ENCODE measurements around the gene TMEM127. TPM values are rescaled to one million over a fixed set of nuclear protein-coding genes. Genes with fewer than 3 reads are reported as not detected.

TMEM127 gene
- total and polyA plus RNA-seq, 9 donors = 26.9 to 55.1 (median 46.3) TPM

GRCh38 chr2:96202152-96202854 lies 63.5 kb downstream of the TMEM127 start:
- no peaks in the 10 kb centered on the region for H3K9me3 ChIP-seq
- peaks cover 21% of the 10 kb centered on the region for H3K4me1 ChIP-seq (ENCODE audit: insufficient read depth)
- no peaks in the 10 kb centered on the region for H3K27me3 ChIP-seq
- H3K36me3 ChIP-seq = no peaks in the 10 kb centered on the region
- no peak for TF ChIP-seq EP300 (IDR thresholded peaks at IDR 0.05)
- no peak for TF ChIP-seq POLR2A (IDR thresholded peaks at IDR 0.05)
- TF ChIP-seq CTCF (IDR thresholded peaks at IDR 0.05) = no peak
- intact Hi-C loops (cut with DNase I) = no loop called here
- no peak overlapping the region for H3K4me3 ChIP-seq
- no peak overlapping the region for H3K27ac ChIP-seq
- no peak for DNase-seq
- 75 to 85% (median 79%) methylated on average over 4 of the region's 4 CpGs for WGBS, 3 donors

- peaks cover 17% of the 10 kb centered on the region for H3K4me1 ChIP-seq (ENCODE audit: insufficient read depth)
- H3K27ac ChIP-seq = no peak overlapping the region
These were observed 64.5 kb downstream of the TMEM127 start for GRCh38 chr2:96201338-96201737.

GRCh38 chr2:96198921-96199320 lies 66.9 kb downstream of the TMEM127 start:
- Histone ChIP-seq H3K4me3 (no peak overlapping the region), H3K4me1 (ENCODE audit: insufficient read depth) (peaks cover 12% of the 10 kb centered on the region), H3K27me3 (no peaks in the 10 kb centered on the region), H3K9me3 (no peaks in the 10 kb centered on the region), H3K27ac (no peak overlapping the region), H3K36me3 (no peaks in the 10 kb centered on the region)
- WGBS, 3 donors = 87 to 91% (median 89%) methylated on average over 2 of the region's 2 CpGs
- no peak for DNase-seq
- TF ChIP-seq EP300 (IDR thresholded peaks at IDR 0.05) = no peak
- TF ChIP-seq POLR2A (IDR thresholded peaks at IDR 0.05) = no peak
- no peak for TF ChIP-seq CTCF (IDR thresholded peaks at IDR 0.05)
- intact Hi-C loops (cut with DNase I) = no loop called here

More at GRCh38 chr2:96201338-96201737, 64.5 kb downstream of the TMEM127 start:
- H3K36me3 ChIP-seq = no peaks in the 10 kb centered on the region
- no peak for TF ChIP-seq EP300 (IDR thresholded peaks at IDR 0.05)
- TF ChIP-seq CTCF (IDR thresholded peaks at IDR 0.05) = no peak
- no peak for TF ChIP-seq POLR2A (IDR thresholded peaks at IDR 0.05)
- 80 to 86% (median 85%) methylated on average over 5 of the region's 5 CpGs for WGBS, 3 donors
- no peak overlapping the region for H3K4me3 ChIP-seq
- intact Hi-C loops (cut with DNase I) = no loop called here
- no peaks in the 10 kb centered on the region for H3K27me3 ChIP-seq
- H3K9me3 ChIP-seq = no peaks in the 10 kb centered on the region
- no peak for DNase-seq

Other genes starting within 250 kb of the TMEM127 start
- 1 to 10 TPM; 1.1 to 8.0 (median 2.0) TPM for gene GPAT2, start 231.1 kb downstream of the TMEM127 start, total RNA-seq
- gene GPAT2, start 231.1 kb downstream of the TMEM127 start, polyA plus RNA-seq = 1 to 10 TPM in 1 of 2 donors, under 1 TPM in 1; 0.50 to 2.4 TPM
- gene ADRA2B, start 149.4 kb downstream of the TMEM127 start, total RNA-seq = 1 to 10 TPM in 4 of 7 donors, under 1 TPM in 3; 0.48 to 1.6 (median 1.0) TPM
- 1 to 10 TPM in 1 of 2 donors, under 1 TPM in 1; 0.90 to 1.8 TPM for gene ADRA2B, start 149.4 kb downstream of the TMEM127 start, polyA plus RNA-seq
- gene ASTL, start 127.5 kb downstream of the TMEM127 start, total RNA-seq = 1 to 10 TPM in 1 of 7 donors, under 1 TPM in 3, not detected in 3; 0.15 to 1.7 (median 0.56) TPM
- gene ASTL, start 127.5 kb downstream of the TMEM127 start, polyA plus RNA-seq = under 1 TPM in 1 of 2 donors, not detected in 1; 0.67 TPM
- gene DUSP2, start 120.6 kb downstream of the TMEM127 start, total RNA-seq = 100 to 1,000 TPM in 1 of 7 donors, 10 to 100 TPM in 2, 1 to 10 TPM in 4; 1.4 to 111 (median 3.6) TPM
- 1 to 10 TPM in 1 of 2 donors, under 1 TPM in 1; 0.52 to 2.0 TPM for gene DUSP2, start 120.6 kb downstream of the TMEM127 start, polyA plus RNA-seq
- 10 to 100 TPM; 40.3 to 90.9 (median 80.4) TPM for gene STARD7, start 57.2 kb downstream of the TMEM127 start, total RNA-seq
- 10 to 100 TPM; 32.7 to 73.8 TPM for gene STARD7, start 57.2 kb downstream of the TMEM127 start, polyA plus RNA-seq
- gene CIAO1, start 228 bp upstream of the TMEM127 start, total RNA-seq = 100 to 1,000 TPM in 1 of 7 donors, 10 to 100 TPM in 6; 50.8 to 103 (median 58.5) TPM
- 10 to 100 TPM; 42.2 to 55.6 TPM for gene CIAO1, start 228 bp upstream of the TMEM127 start, polyA plus RNA-seq
- 100 to 1,000 TPM in 5 of 7 donors, 10 to 100 TPM in 2; 71.1 to 149 (median 125) TPM for gene SNRNP200, start 39.5 kb upstream of the TMEM127 start, total RNA-seq
- 100 to 1,000 TPM in 1 of 2 donors, 10 to 100 TPM in 1; 92.9 to 102 TPM for gene SNRNP200, start 39.5 kb upstream of the TMEM127 start, polyA plus RNA-seq
- under 1 TPM; 0.11 to 0.92 (median 0.40) TPM for gene ITPRIPL1, start 59.3 kb upstream of the TMEM127 start, total RNA-seq
- 1 to 10 TPM in 1 of 2 donors, under 1 TPM in 1; 0.46 to 1.2 TPM for gene ITPRIPL1, start 59.3 kb upstream of the TMEM127 start, polyA plus RNA-seq
- gene NCAPH, start 69.8 kb upstream of the TMEM127 start, total RNA-seq = 1 to 10 TPM in 1 of 7 donors, under 1 TPM in 6; 0.18 to 3.1 (median 0.64) TPM
- 1 to 10 TPM in 1 of 2 donors, under 1 TPM in 1; 0.48 to 1.4 TPM for gene NCAPH, start 69.8 kb upstream of the TMEM127 start, polyA plus RNA-seq
- not detected for gene NEURL3, start 239.4 kb upstream of the TMEM127 start, total RNA-seq
- gene NEURL3, start 239.4 kb upstream of the TMEM127 start, polyA plus RNA-seq = under 1 TPM in 1 of 2 donors, not detected in 1; 0.06 TPM

All from ovary (tissue), 9 donors.